ENCODE results near the gene PPP1R12A.

The PPP1R12A gene

DNA sequence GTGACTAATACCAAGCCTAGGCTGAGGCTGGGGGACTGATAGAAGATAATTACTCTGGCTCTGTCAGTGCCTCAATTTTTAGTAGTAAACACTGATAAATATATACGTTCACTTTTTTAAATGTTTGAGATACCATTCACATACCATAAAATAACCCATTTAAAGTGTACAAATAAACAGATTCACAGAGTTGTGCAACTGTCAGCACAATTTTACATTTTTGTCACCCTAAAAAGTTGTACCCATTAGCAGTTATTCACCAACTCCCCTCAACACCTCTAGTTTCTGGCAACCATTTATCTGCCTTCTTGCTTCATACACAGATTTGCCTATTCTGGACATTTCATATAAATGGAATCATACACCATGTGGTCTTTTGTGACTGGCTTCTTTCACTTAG is 15.1 kb downstream of the PPP1R12A start:
- H3K9me3 ChIP-seq (ENCODE audit: insufficient read depth, low read length): no peaks in the 10 kb centered on the region
- peaks cover 85% of the 10 kb centered on the region for H4K20me1 ChIP-seq (ENCODE audit: insufficient read depth, low read length)
- TF ChIP-seq, protein P1, sequence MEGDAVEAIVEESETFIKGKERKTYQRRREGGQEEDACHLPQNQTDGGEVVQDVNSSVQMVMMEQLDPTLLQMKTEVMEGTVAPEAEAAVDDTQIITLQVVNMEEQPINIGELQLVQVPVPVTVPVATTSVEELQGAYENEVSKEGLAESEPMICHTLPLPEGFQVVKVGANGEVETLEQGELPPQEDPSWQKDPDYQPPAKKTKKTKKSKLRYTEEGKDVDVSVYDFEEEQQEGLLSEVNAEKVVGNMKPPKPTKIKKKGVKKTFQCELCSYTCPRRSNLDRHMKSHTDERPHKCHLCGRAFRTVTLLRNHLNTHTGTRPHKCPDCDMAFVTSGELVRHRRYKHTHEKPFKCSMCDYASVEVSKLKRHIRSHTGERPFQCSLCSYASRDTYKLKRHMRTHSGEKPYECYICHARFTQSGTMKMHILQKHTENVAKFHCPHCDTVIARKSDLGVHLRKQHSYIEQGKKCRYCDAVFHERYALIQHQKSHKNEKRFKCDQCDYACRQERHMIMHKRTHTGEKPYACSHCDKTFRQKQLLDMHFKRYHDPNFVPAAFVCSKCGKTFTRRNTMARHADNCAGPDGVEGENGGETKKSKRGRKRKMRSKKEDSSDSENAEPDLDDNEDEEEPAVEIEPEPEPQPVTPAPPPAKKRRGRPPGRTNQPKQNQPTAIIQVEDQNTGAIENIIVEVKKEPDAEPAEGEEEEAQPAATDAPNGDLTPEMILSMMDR (IDR thresholded peaks at IDR 0.05; ENCODE audit: low read depth, low read length): no peak
- no peak for TF ChIP-seq EZH2phosphoT487 (IDR thresholded peaks at IDR 0.05; ENCODE audit: low read depth)
- H3K4me3 ChIP-seq (ENCODE audit: low read length): no peak overlapping the region
- H3K27me3 ChIP-seq (ENCODE audit: low read depth, low read length): no peaks in the 10 kb centered on the region
- peaks cover 96% of the 10 kb centered on the region for H3K79me2 ChIP-seq (ENCODE audit: low read length)
- H3K27ac ChIP-seq (ENCODE audit: low read length): no peak overlapping the region
- H3K4me1 ChIP-seq (ENCODE audit: low read length): peaks cover 12% of the 10 kb centered on the region
- H2AFZ ChIP-seq (ENCODE audit: low read depth, low read length): no peak overlapping the region
- H3K9ac ChIP-seq (ENCODE audit: low read length): no peak overlapping the region
- H3K36me3 ChIP-seq (replicated peaks; ENCODE audit: low read depth, low read length): peaks cover 2% of the 10 kb centered on the region
- no peak overlapping the region for H3K4me2 ChIP-seq (ENCODE audit: low read length)

DNA sequence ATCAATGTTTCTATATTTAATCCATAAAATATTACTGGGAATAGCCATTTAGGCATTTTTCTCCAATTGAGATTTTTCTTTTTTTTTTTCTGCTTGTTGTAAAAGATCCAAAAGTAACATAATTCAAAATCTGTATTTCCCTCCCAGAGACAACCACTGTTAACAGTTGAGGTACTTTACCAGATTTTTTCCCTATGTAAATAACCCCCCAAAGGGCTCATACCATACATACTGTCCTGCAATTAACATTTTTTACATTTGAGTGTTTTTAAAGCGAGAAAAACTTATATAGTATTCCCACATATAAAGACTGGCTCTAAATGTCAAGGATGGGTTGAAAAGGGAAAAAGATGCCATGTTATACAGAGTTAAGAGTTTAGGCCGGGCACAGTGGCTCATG is 18.1 kb downstream of the PPP1R12A start:
- Histone ChIP-seq H3K27ac (ENCODE audit: low read length) (no peak overlapping the region), H3K4me3 (ENCODE audit: low read length) (no peak overlapping the region), H2AFZ (ENCODE audit: low read depth, low read length) (no peak overlapping the region), H3K27me3 (ENCODE audit: low read depth, low read length) (no peaks in the 10 kb centered on the region), H3K4me1 (ENCODE audit: low read length) (peaks cover 12% of the 10 kb centered on the region), H3K9me3 (ENCODE audit: insufficient read depth, low read length) (no peaks in the 10 kb centered on the region), H3K36me3 (replicated peaks; ENCODE audit: low read depth, low read length) (peaks cover 2% of the 10 kb centered on the region), H3K4me2 (ENCODE audit: low read length) (no peak overlapping the region), H3K79me2 (ENCODE audit: low read length) (peaks cover 89% of the 10 kb centered on the region), H4K20me1 (ENCODE audit: insufficient read depth, low read length) (peaks cover 90% of the 10 kb centered on the region), H3K9ac (ENCODE audit: low read length) (no peak overlapping the region)
- TF ChIP-seq EZH2phosphoT487 (IDR thresholded peaks at IDR 0.05; ENCODE audit: low read depth): no peak
- TF ChIP-seq, protein P1 (IDR thresholded peaks at IDR 0.05; ENCODE audit: low read depth, low read length): no peak

DNA sequence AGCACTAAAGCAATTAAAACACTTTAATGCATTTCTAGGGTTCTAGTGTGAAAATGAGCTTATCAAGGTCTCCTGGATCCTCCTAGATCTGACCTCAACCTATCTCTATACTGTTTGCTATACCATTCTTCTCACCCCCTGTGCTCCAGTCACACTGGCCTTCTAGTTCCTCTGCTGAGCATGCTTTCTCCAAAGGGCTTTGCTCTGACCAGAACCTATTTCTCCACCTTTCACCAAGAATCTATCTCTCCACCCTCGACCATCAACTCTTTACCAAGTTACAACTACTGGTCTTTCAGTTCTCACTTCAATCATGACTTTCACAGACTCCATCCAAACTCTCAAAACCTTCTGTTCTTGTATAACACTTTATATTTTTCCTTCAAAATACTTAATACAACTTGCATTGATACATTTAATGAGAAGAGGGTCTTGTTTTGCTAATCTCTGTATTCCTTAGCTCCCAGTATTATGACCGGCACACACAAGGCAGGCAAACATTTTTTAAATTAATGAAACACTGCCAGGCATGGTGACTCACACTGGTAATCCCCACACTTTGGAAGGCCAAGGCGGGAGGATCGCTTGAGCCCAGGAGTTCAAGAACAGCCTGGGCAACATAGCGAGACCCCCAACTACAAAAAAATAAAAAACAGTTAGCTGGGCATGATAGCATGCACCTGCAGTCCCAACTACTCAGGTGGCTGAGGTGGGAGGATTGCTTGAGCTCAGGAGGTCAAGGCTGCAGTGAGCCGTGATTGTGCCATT is 22.8 kb downstream of the PPP1R12A start:
- Histone ChIP-seq H4K20me1 (ENCODE audit: insufficient read depth, low read length) (peaks cover 79% of the 10 kb centered on the region), H3K4me3 (ENCODE audit: low read length) (no peak overlapping the region), H3K79me2 (ENCODE audit: low read length) (peaks cover 88% of the 10 kb centered on the region), H3K9me3 (ENCODE audit: insufficient read depth, low read length) (no peaks in the 10 kb centered on the region), H2AFZ (ENCODE audit: low read depth, low read length) (no peak overlapping the region), H3K36me3 (replicated peaks; ENCODE audit: low read depth, low read length) (no peaks in the 10 kb centered on the region), H3K9ac (ENCODE audit: low read length) (no peak overlapping the region), H3K27me3 (ENCODE audit: low read depth, low read length) (no peaks in the 10 kb centered on the region), H3K27ac (ENCODE audit: low read length) (no peak overlapping the region), H3K4me1 (ENCODE audit: low read length) (peaks cover 10% of the 10 kb centered on the region), H3K4me2 (ENCODE audit: low read length) (no peak overlapping the region)
- TF ChIP-seq EZH2phosphoT487 (IDR thresholded peaks at IDR 0.05; ENCODE audit: low read depth): no peak
- TF ChIP-seq, protein P1 (IDR thresholded peaks at IDR 0.05; ENCODE audit: low read depth, low read length): no peak

DNA sequence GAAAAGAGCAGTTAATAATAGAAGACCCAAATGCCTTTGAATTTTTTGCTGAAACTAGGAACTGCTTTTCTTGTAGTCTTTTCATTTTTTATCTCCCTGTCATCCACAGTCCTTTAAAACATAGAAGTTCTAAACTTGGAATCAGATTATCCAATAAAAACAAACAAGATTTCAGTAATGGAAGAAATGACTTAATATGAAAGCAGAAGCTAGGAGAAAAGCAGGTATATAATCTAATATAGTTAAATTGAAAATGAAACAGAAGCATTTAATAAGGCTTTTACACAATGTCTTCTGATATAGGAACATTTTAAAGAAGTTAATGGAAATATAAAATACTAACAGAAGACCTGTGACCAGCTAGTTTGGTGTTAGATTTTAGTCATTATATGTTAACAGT is 26.5 kb downstream of the PPP1R12A start:
- Histone ChIP-seq H3K79me2 (ENCODE audit: low read length) (peaks cover 77% of the 10 kb centered on the region), H3K4me3 (ENCODE audit: low read length) (no peak overlapping the region), H3K27ac (ENCODE audit: low read length) (no peak overlapping the region), H3K27me3 (ENCODE audit: low read depth, low read length) (no peaks in the 10 kb centered on the region), H3K9ac (ENCODE audit: low read length) (no peak overlapping the region), H3K4me1 (ENCODE audit: low read length) (peaks cover 10% of the 10 kb centered on the region), H3K36me3 (replicated peaks; ENCODE audit: low read depth, low read length) (no peaks in the 10 kb centered on the region), H3K4me2 (ENCODE audit: low read length) (no peak overlapping the region), H3K9me3 (ENCODE audit: insufficient read depth, low read length) (no peaks in the 10 kb centered on the region), H2AFZ (ENCODE audit: low read depth, low read length) (no peak overlapping the region), H4K20me1 (ENCODE audit: insufficient read depth, low read length) (peaks cover 61% of the 10 kb centered on the region)
- TF ChIP-seq, protein P1 (IDR thresholded peaks at IDR 0.05; ENCODE audit: low read depth, low read length): no peak
- no peak for TF ChIP-seq EZH2phosphoT487 (IDR thresholded peaks at IDR 0.05; ENCODE audit: low read depth)
